A204.1 (cell line): ENCODE results near the gene HBB.
A peak's percentile ranks its signal among the peaks of the same experiment; 100 is the strongest.

Source experiments
- FAIRE-seq: peaks from 2 replicates; lab custom pipeline; 2012; peaks lifted over from hg19 to GRCh38; lab: Jason Lieb, UNC

Gene HBB

DNA sequence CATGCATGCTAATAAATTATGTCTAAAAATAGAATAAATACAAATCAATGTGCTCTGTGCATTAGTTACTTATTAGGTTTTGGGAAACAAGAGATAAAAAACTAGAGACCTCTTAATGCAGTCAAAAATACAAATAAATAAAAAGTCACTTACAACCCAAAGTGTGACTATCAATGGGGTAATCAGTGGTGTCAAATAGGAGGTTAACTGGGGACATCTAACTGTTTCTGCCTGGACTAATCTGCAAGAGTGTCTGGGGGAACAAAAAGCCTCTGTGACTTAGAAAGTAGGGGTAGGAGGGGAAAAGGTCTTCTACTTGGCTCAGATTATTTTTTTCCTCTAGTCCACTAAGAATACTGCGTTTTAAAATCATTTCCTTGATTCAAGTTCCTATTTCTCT is 810 bp upstream of the HBB start:
- no peak for FAIRE-seq

GRCh38 chr11:5225480-5225871 is 1.4 kb downstream of the HBB start:
- no peak for FAIRE-seq

DNA sequence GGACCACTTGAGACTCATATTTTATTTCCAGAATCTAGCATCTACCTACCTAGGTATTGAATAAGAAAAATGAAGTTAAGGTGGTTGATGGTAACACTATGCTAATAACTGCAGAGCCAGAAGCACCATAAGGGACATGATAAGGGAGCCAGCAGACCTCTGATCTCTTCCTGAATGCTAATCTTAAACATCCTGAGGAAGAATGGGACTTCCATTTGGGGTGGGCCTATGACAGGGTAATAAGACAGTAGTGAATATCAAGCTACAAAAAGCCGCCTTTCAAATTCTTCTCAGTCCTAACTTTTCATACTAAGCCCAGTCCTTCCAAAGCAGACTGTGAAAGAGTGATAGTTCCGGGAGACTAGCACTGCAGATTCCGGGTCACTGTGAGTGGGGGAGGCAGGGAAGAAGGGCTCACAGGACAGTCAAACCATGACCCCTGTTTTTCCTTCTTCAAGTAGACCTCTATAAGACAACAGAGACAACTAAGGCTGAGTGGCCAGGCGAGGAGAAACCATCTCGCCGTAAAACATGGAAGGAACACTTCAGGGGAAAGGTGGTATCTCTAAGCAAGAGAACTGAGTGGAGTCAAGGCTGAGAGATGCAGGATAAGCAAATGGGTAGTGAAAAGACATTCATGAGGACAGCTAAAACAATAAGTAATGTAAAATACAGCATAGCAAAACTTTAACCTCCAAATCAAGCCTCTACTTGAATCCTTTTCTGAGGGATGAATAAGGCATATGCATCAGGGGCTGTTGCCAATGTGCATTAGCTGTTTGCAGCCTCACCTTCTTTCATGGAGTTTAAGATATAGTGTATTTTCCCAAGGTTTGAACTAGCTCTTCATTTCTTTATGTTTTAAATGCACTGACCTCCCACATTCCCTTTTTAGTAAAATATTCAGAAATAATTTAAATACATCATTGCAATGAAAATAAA is 2.1 kb downstream of the HBB start:
- FAIRE-seq, result no peak

GRCh38 chr11:5223686-5224085 is 3.2 kb downstream of the HBB start:
- FAIRE-seq, result no peak

DNA sequence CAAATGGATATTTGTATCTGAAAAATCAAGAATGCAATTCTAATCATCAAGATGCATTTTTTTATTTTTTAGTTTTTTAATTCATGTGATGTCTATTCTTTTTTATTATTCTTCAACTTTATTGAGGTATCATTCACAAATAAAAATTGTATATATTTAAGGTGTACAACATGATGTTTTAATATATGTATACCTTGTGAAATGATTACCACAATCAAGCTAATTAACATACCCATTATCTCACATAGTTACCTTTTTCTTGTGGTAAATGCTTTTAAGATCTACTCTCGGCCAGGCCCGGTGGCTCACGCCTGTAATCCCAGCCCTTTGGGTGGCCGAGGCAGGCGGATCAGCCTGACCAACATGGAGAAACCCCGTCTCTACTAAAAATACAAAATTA is 3.7 kb downstream of the HBB start:
- no peak for FAIRE-seq

DNA sequence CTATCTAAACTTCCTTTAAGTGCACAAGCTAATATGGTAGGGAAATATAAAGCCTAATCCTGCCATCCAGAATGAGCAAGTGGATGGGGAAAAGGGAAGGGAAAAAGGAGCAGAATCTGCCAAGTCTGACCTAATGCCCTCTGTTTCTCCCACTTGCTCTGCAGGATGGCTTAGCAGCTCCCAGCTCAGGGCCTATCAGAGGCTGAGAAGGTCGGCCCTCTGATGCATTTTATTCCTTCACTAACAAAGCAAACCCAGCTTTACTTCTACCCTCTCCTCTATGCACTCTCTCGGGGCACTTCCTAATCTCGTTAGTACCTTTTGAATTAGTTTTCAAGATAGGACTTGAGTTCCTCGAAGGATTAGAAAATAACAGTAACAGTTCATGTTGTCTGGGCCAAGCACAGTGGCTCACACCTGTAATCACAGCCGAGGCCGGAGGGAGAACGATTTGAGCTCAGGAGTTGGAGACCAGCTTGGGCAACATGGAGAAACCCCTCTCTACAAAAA is 16.4 kb downstream of the HBB start:
- FAIRE-seq, result no peak

- FAIRE-seq, result peak; percentile 44
These were observed 22.1 kb downstream of the HBB start for GRCh38 chr11:5204787-5205186.

DNA sequence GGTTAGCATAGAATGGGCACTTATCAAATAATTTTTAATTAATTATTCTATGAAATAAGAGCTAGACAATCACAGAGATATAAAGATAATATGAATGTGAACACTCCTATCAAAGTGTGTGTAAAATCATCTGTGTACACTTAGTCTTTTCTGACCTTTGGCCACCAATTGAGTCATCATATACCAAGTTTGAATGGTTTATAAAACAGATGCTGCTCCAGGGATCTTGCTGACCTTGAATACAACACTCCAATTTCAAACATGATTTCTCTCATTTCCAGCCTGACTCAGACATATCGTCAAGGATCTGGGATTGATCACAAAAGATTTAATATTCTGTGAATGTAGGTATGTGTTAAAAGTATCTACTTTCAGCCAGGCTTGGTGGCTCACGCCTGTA is 23.5 kb downstream of the HBB start:
- no peak for FAIRE-seq

DNA sequence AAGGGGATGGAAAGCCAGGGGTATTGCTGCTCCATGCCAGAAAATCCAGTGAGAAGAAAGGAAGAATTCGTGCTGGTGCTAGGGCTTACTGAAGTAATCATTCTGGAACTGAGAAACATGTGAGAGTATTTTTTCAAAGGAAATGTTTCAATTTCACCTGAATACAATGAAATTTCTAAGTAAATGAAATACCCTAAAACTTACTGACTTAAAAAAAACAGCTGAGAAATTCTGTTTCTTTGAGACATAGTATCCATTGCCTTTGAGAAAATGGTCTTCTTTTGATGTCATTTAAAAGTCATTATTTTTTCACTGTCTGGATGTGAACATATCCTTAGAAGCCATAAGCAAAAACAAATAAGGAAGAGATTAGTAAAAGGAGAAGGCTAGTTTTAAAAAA is 26.3 kb downstream of the HBB start, which contains the start of gene OR51V1:
OR51V1 (minus strand) TSS at position 101 of the 400 bp plus-strand sequence; CDS start at position 101, 0 bp downstream.
- no peak for FAIRE-seq

GRCh38 chr11:5198285-5198684 is 28.6 kb downstream of the HBB start:
- FAIRE-seq, result no peak

DNA sequence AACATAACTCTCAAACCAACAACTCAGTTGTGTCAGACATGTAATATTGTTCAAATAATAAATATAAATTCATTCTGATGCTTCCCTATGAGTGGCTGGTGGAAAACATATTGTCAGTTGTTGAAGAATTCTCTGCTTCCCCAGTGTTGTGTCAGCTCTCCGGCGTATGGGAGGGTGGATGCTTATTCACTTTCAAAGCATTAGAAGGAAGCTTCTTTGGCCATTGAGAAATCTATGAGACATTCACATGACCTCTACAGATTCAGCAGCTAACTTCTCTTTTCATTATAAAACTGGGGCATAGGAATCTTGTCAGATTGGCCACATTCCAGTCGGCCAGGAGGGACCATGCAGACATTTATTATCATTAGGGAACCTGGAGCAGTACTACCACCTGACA is 29.3 kb downstream of the HBB start:
- FAIRE-seq, result no peak

- no peak for FAIRE-seq
These were observed 30.1 kb downstream of the HBB start for GRCh38 chr11:5196731-5197130.

DNA sequence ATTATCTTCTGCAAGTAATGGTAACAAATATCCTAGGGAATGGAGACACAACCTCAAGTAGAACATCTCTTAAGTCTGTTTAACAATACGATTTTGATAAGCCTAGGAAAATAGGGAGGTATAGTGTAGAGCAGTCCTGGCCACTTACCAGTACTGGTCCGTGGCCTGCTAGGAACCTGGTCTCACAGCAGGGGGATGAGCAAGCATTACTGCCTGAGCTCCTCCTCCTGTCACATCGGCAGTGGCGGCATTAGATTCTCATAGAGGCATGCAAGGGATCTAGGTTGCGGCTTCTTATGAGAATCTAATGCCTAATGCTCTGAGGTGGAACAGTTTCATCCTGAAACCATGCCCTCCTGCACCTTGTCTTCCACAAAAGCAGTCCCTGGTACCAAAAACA is 30.8 kb downstream of the HBB start:
- no peak for FAIRE-seq

DNA sequence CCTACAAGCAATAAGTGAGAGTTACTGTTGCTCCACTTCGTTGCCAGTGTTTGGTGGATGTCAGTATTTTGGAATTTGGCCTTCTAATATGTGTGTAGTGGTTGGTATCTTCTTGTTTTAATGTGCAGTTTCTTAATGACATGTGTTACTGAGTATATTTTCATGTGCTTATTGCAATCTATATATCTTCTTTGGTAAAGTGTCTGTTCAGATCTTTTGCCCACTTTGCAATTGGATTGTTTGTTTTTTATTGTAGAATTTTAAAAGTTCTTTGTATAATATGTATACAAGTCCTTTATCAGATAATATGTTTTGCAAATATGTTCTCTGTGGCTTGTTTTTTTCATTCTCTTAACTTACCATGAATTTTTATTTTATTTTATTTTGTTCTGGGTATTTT is 34.1 kb downstream of the HBB start:
- FAIRE-seq, result no peak

DNA sequence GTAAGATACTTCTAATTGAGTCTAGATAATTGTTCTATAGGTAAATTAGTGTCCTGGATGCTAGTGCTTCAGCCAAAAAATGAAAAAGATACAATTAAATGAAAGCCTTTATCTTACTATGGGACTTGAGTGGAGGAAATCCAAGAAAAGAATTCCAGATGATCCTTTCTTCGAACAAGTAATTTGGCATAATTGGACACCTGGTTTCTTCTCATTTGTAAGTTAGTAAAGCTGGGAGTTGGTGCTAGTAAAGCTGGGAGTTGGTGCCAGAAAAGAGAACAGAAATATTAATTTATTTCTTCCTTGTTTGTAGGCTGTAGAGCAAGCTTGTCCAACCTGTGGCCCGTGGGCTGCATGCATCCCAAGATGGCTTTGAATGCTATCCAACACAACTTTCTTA is 38.7 kb downstream of the HBB start:
- FAIRE-seq, result no peak

DNA sequence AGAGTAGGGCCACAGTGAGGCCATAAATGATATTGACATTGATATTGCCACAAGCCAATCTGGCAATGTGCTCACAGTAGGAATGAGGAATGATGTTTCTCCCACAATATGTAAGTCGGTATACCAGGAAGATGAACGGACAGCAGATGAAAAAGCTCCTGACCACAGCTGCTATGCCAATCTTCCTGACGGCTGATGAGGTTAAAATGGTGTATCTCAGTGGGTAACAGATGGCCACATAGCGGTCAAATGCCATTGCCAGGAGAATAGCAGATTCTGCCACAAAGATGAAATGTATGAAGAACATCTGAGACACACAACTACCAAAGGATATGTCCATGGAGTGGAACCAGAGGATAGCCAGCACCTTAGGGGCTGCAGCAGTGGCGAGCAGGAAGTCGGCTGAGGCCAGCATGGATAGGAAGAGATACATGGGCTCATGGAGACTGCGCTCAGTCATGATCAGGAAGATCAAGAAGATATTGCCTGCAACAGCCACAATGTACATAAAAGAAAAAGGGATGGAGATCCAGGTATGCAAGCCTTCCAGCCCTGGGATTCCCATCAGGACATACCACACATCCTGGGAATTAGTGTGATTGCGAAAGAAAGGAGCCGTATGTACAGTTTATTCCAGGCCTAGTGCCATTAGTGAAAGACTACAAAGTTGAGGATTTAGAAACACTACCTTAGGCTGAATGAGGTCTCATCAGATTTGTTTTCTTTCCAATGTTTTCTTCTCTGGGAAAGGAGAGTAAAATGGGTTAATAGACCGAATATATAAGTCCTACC is 48.6 kb downstream of the HBB start:
- FAIRE-seq, result no peak
